Neuron (in vitro differentiated cells): ENCODE results near the gene STRN.
"Not testable (repeated sequence)": the region's sequence is repeated elsewhere in the genome, so short reads cannot be mapped to it uniquely, and the experiment has no call there.

Experiments used
- H2AFZ ChIP-seq: one replicate; pipeline ENCODE4 v1.6.1; 2013; ENCODE audit warnings: low read depth, mild to moderate bottlenecking, inconsistent platforms, low read length, moderate library complexity
- H3K27me3 ChIP-seq: one replicate; pipeline ENCODE4 v1.6.1; 2013; ENCODE audit warnings: low read length; ENCODE audit not compliant: insufficient read depth
- H3K36me3 ChIP-seq: one replicate; pipeline ENCODE4 v1.6.1; 2013; ENCODE audit warnings: low read length; ENCODE audit not compliant: insufficient read depth
- H3K4me1 ChIP-seq: one replicate; pipeline ENCODE4 v1.6.1; 2013; ENCODE audit warnings: low read length; ENCODE audit not compliant: insufficient read depth
- H3K4me3 ChIP-seq: 2 replicates; pipeline ENCODE4 v1.5.1; 2013; ENCODE audit warnings: mild to moderate bottlenecking, low read length, moderate library complexity
- H3K9me3 ChIP-seq: one replicate; pipeline ENCODE4 v1.6.1; 2013; ENCODE audit warnings: low read length

The STRN gene

GRCh38 chr2:36952748-36953197, 13.6 kb downstream of the STRN start:
- H3K4me3 ChIP-seq = no peak overlapping the region
- peaks cover 16% of the 10 kb centered on the region for H3K4me1 ChIP-seq
- H2AFZ ChIP-seq = no peak overlapping the region
- no peaks in the 10 kb centered on the region for H3K9me3 ChIP-seq
- H3K27me3 ChIP-seq = no peaks in the 10 kb centered on the region
- H3K36me3 ChIP-seq = no peaks in the 10 kb centered on the region

GRCh38 chr2:36951574-36951973, 14.8 kb downstream of the STRN start:
- Histone ChIP-seq H3K9me3 (no peaks in the 10 kb centered on the region), H3K27me3 (no peaks in the 10 kb centered on the region), H3K4me1 (peaks cover 16% of the 10 kb centered on the region), H2AFZ (no peak overlapping the region), H3K4me3 (no peak overlapping the region), H3K36me3 (no peaks in the 10 kb centered on the region)

- H3K4me1 ChIP-seq = peaks cover 16% of the 10 kb centered on the region
- no peaks in the 10 kb centered on the region for H3K9me3 ChIP-seq
- no peaks in the 10 kb centered on the region for H3K27me3 ChIP-seq
- no peaks in the 10 kb centered on the region for H3K36me3 ChIP-seq
- no peak overlapping the region for H2AFZ ChIP-seq
- no peak overlapping the region for H3K4me3 ChIP-seq
Observed at GRCh38 chr2:36951027-36951518, 15.3 kb downstream of the STRN start.

GRCh38 chr2:36949845-36950244, 16.5 kb downstream of the STRN start:
- Histone ChIP-seq H3K36me3 (no peaks in the 10 kb centered on the region), H2AFZ (no peak overlapping the region), H3K9me3 (no peaks in the 10 kb centered on the region), H3K4me1 (peaks cover 16% of the 10 kb centered on the region), H3K27me3 (no peaks in the 10 kb centered on the region), H3K4me3 (no peak overlapping the region)

GRCh38 chr2:36945240-36945639, 21.1 kb downstream of the STRN start:
- H2AFZ ChIP-seq, H3K36me3 ChIP-seq, H3K4me1 ChIP-seq, H3K4me3 ChIP-seq, H3K9me3 ChIP-seq, H3K27me3 ChIP-seq: not testable (repeated sequence)

- H2AFZ ChIP-seq = no peak overlapping the region
- no peaks in the 10 kb centered on the region for H3K27me3 ChIP-seq
- H3K4me3 ChIP-seq = no peak overlapping the region
- H3K4me1 ChIP-seq = no peaks in the 10 kb centered on the region
- H3K36me3 ChIP-seq = no peaks in the 10 kb centered on the region
- no peaks in the 10 kb centered on the region for H3K9me3 ChIP-seq
Observed at GRCh38 chr2:36941867-36942266, 24.5 kb downstream of the STRN start.

- H3K4me1 ChIP-seq, H2AFZ ChIP-seq, H3K9me3 ChIP-seq, H3K27me3 ChIP-seq, H3K4me3 ChIP-seq, H3K36me3 ChIP-seq: not testable (repeated sequence)
Observed at GRCh38 chr2:36936526-36936925, 29.8 kb downstream of the STRN start.

GRCh38 chr2:36931688-36932087, 34.6 kb downstream of the STRN start:
- not testable (repeated sequence) for H2AFZ ChIP-seq, H3K27me3 ChIP-seq, H3K4me1 ChIP-seq, H3K4me3 ChIP-seq, H3K36me3 ChIP-seq, H3K9me3 ChIP-seq

GRCh38 chr2:36930787-36931410, 35.4 kb downstream of the STRN start:
- not testable (repeated sequence) for H3K4me1 ChIP-seq, H3K27me3 ChIP-seq, H3K9me3 ChIP-seq, H3K36me3 ChIP-seq, H3K4me3 ChIP-seq, H2AFZ ChIP-seq

- not testable (repeated sequence) for H3K4me1 ChIP-seq, H3K9me3 ChIP-seq, H3K27me3 ChIP-seq, H2AFZ ChIP-seq, H3K36me3 ChIP-seq, H3K4me3 ChIP-seq
Observed at GRCh38 chr2:36926175-36927132, 39.9 kb downstream of the STRN start.

- not testable (repeated sequence) for H3K27me3 ChIP-seq, H3K4me3 ChIP-seq, H2AFZ ChIP-seq, H3K36me3 ChIP-seq, H3K4me1 ChIP-seq, H3K9me3 ChIP-seq
Observed at GRCh38 chr2:36922629-36923028, 43.7 kb downstream of the STRN start.

- Histone ChIP-seq H2AFZ (no peak overlapping the region), H3K4me3 (no peak overlapping the region), H3K9me3 (no peaks in the 10 kb centered on the region), H3K4me1 (no peaks in the 10 kb centered on the region), H3K36me3 (no peaks in the 10 kb centered on the region), H3K27me3 (no peaks in the 10 kb centered on the region)
Observed at GRCh38 chr2:36921984-36922383, 44.4 kb downstream of the STRN start.

- Histone ChIP-seq H3K4me3 (no peak overlapping the region), H3K27me3 (no peaks in the 10 kb centered on the region), H3K9me3 (no peaks in the 10 kb centered on the region), H3K4me1 (no peaks in the 10 kb centered on the region), H2AFZ (no peak overlapping the region), H3K36me3 (peaks cover 11% of the 10 kb centered on the region)
Observed at GRCh38 chr2:36919041-36919837, 47.1 kb downstream of the STRN start.
